ENCODE data around the gene TRAPPC8. TPM values are rescaled to one million over a fixed set of nuclear protein-coding genes. Genes with fewer than 3 reads are reported as not detected.

TRAPPC8 gene
- total RNA-seq, 2 experiments from 2014 or later = 24.4 to 26.3 TPM

DNA sequence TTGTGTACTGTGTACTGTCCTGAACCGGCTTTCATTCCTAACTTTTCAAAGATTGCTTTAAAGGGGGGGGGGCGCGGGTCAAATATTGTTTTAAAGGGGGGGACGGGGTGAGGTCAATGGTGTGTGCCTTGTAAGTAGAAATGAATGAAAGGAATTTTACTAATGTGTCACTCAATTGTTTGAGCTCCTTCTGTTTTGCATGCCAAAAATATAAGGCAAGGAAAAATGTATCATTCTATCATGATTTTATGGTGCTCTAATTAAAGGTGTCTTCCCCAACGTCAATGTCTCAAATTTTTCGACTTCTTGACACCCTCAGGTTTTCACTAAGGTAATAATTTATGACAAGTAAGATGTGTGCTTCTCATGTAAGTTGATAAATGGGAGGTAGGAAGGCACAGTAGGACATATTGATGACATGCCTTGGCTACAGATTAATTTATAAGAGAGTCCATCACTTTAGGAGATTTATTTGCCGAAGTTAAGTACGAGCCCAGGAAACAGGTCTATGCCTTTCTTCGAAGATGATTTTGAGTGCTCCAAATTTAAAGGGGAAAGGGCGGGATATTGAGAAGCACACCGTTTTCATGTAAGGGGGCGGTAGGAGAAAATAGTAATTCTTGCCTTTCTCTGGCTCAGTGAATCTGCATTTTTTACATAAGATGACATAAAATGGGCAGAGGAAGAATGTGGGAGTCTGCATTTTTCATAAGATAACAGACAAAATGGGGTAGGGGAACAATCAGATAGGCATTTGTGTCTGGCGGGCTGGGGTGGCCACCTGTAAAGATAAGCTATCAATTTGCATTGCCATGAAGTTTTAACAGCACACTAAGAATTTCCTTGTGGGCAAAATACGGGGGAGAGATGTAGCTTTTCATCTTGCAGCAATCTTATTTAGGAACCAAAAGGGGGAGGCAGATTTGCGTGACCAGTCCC is 1.2 kb upstream of the TRAPPC8 start:
- Histone ChIP-seq H3K36me3 (ENCODE audit: insufficient read depth, low read length) (peaks cover 3% of the 10 kb centered on the region), H3K9me3 (ENCODE audit: control insufficient read depth in 1 of 2, insufficient read depth in 1 of 2, low read length in 2 of 2) (no peaks in the 10 kb centered on the region), H3K27me3 (ENCODE audit: control insufficient read depth in 1 of 2, insufficient read depth in 2 of 2, low read length in 2 of 2) (no peaks in the 10 kb centered on the region), H3K27ac (ENCODE audit: low read depth in 1 of 2, low read length in 2 of 2) (peak overlapping the region; percentile 66 to 86), H3K4me3 (ENCODE audit: low read length) (peak overlapping the region; percentile 96), H3K4me1 (ENCODE audit: insufficient read depth, low read length) (peaks cover 24% of the 10 kb centered on the region)
- TF ChIP-seq, protein P1, sequence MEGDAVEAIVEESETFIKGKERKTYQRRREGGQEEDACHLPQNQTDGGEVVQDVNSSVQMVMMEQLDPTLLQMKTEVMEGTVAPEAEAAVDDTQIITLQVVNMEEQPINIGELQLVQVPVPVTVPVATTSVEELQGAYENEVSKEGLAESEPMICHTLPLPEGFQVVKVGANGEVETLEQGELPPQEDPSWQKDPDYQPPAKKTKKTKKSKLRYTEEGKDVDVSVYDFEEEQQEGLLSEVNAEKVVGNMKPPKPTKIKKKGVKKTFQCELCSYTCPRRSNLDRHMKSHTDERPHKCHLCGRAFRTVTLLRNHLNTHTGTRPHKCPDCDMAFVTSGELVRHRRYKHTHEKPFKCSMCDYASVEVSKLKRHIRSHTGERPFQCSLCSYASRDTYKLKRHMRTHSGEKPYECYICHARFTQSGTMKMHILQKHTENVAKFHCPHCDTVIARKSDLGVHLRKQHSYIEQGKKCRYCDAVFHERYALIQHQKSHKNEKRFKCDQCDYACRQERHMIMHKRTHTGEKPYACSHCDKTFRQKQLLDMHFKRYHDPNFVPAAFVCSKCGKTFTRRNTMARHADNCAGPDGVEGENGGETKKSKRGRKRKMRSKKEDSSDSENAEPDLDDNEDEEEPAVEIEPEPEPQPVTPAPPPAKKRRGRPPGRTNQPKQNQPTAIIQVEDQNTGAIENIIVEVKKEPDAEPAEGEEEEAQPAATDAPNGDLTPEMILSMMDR (IDR thresholded peaks at IDR 0.05) = no peak
- Mint-ChIP-seq H3K27ac (peak overlapping the region; percentile 93), H3K4me1 (ENCODE audit: low read depth) (peaks cover 44% of the 10 kb centered on the region), H3K9me3 (no peaks in the 10 kb centered on the region), H3K4me3 (peak overlapping the region; percentile 95), H3K27me3 (no peaks in the 10 kb centered on the region), H3K36me3 (ENCODE audit: low read depth) (peaks cover 14% of the 10 kb centered on the region)
- intact Hi-C loops (cut with DNase I, micrococcal nuclease) = loop anchor here (1.0 to 5.0 kb wide), 5 partner anchors 19 to 148 kb away; partner anchors contain the start of gene RNF125 (in 2 of the 2)
- DNase-seq (peak in 2 of 14 experiments; percentile 12 to 20), ATAC-seq (ENCODE audit: poor library complexity) (no peak)
- ChIA-PET CTCF (interaction anchor here (1.2 to 2.6 kb wide), 4 partner anchors 12 to 128 kb away, joined by 3 to 14 read pairs (median 6); partner anchors contain the start of gene RNF125), POLR2A (interaction anchor here (0.7 to 5.0 kb wide), 13 partner anchors 31 to 148 kb away, joined by 3 to 224 read pairs (median 9); partner anchors contain the start of genes RNF125 and RNF138)

DNA sequence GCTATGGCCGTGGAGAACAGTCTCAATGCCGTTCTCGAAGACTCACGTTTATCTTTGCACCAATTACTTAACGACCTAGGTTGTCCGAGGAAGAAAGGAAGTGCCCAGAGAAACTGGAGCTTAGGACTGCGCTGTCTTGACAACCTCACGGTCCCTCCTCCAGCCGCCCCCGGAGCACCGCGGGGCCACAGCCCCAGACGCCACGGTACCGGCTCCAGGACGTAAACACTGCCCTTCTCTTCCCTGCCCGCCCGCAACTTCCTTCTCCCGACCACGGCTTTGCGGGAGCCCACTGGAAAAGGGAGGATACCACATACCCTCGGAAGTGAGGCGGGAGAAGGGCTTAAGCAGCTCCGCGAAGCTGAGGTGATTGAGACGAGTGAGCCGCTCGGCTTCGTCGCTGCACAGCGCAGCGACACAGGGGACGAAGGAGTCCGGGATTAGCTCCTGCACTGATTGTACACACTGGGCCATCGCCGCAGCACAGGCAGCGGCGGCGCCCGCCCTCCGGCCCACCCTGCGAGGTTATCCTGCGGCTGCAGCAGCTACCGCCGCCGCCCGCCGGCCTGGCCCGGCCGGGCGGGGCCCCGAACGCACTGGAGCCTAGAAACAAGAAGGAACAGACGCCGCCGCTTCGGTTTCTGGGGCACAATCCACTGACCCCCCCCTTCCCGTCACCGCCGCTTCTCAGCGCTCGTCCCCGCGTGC is 483 bp downstream of the TRAPPC8 start:
- Histone ChIP-seq H3K9me3 (ENCODE audit: control insufficient read depth in 1 of 2, insufficient read depth in 1 of 2, low read length in 2 of 2) (no peaks in the 10 kb centered on the region), H3K36me3 (ENCODE audit: insufficient read depth, low read length) (peaks cover 3% of the 10 kb centered on the region), H3K27ac (ENCODE audit: low read depth in 1 of 2, low read length in 2 of 2) (peak overlapping the region; percentile 93 to 97), H3K27me3 (ENCODE audit: control insufficient read depth in 1 of 2, insufficient read depth in 2 of 2, low read length in 2 of 2) (no peaks in the 10 kb centered on the region), H3K4me1 (ENCODE audit: insufficient read depth, low read length) (peaks cover 27% of the 10 kb centered on the region), H3K4me3 (ENCODE audit: low read length) (peak overlapping the region; percentile 96)
- peak in 4 of 14 experiments; percentile 3 to 38 (median 19) for DNase-seq
- TF ChIP-seq, protein P1 (IDR thresholded peaks at IDR 0.05) = no peak
- POLR2A ChIA-PET = interaction anchor here (0.6 to 5.0 kb wide), 24 partner anchors 12 to 216 kb away, joined by 3 to 224 read pairs (median 6); partner anchors contain the start of genes RNF125 and RNF138
- Mint-ChIP-seq H3K9me3 (no peaks in the 10 kb centered on the region), H3K27me3 (no peaks in the 10 kb centered on the region), H3K4me3 (peak overlapping the region; percentile 95), H3K4me1 (ENCODE audit: low read depth) (peaks cover 54% of the 10 kb centered on the region), H3K36me3 (ENCODE audit: low read depth) (peaks cover 20% of the 10 kb centered on the region), H3K27ac (peak overlapping the region; percentile 93)
- intact Hi-C loops (cut with DNase I, micrococcal nuclease) = loop anchor here (2.0 to 5.0 kb wide), 3 partner anchors 18 to 130 kb away; partner anchors contain the start of gene RNF125 (in 1 of the 2)
- ATAC-seq (ENCODE audit: poor library complexity) = peak; percentile 55
- CTCF ChIA-PET = interaction anchor here (0.8 to 2.6 kb wide), 9 partner anchors 14 to 190 kb away, joined by 3 to 14 read pairs (median 4); partner anchors contain the start of genes RNF125 and RNF138

Data from CD4-positive, alpha-beta T cell (primary cell).